ENCODE data around the gene C9orf153.

C9orf153 gene

DNA sequence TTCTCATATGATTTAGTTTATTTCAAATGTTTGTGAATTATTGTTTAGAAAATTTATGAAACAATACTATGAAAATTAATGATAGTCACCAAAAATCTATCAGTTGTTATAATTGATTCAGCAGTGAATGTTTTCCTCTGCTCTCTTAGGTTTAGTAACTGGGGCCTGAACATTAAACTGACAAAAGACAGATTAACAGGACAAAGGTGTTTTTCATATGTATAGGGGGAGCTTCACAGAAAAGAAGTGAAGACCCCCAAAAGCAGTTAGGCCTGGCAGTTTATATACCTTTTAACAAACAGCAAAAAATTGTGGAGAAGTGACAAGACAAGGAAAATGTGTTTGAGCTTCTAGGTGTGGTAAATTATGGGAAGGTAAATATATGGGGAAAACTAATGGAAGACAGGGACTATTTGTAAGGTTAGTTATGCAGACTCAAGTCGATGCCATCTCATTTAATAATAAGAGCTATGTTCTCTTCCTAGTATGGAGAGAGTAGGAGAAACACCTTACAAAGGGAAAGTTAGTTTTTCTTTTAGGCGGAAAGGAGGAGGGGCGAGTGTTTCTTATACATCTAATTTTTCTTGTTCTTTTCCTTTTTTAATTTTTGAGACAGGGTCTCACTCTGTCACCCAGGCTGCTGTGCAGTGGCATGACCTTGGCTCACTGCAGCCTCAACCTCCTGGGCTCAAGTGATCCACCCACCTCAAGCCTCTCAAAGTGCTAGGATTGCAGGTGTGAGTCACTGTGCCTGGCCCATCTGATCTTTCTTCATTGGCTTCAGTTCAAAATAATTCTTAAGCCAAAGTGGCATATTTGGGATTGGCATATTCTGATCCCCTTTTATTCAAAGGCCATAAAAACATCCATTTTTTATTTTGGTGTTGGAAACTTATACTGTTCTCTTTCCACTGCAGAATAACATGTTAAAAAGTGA is 77.8 kb downstream of the C9orf153 start:
- no peaks in the 10 kb centered on the region for H3K36me3 ChIP-seq (replicated peaks in 1 of 2; ENCODE audit: control insufficient read depth in 2 of 2, insufficient read depth in 2 of 2, low read length in 2 of 2)
- no CpG with 5 or more reads among the region's 3 CpGs for WGBS, 2 donors (ENCODE audit: extremely low coverage in 2 of 2, insufficient read length in 2 of 2, insufficient replicate concordance in 1 of 2)
- peaks cover 0 to 4% of the 10 kb centered on the region in 2 donors for H3K4me1 ChIP-seq (ENCODE audit: control insufficient read depth in 2 of 2, insufficient read depth in 1 of 2, low read depth in 1 of 2, low read length in 2 of 2)
- no peak overlapping the region for H3K4me3 ChIP-seq (ENCODE audit: low read length in 2 of 2)
- no peak for DNase-seq (ENCODE audit: low spot score)
- H3K4me2 ChIP-seq (ENCODE audit: insufficient read depth, low read length, poor library complexity, severe bottlenecking), result no peak overlapping the region
- no peak overlapping the region for H2AFZ ChIP-seq (ENCODE audit: low read length)
- no peak overlapping the region for H3K14ac ChIP-seq (ENCODE audit: low read length)
- H3K18ac ChIP-seq (ENCODE audit: low read length), result no peak overlapping the region
- H2AK5ac ChIP-seq (ENCODE audit: low read depth, low read length), result no peak overlapping the region
- no peak overlapping the region for H4K91ac ChIP-seq (ENCODE audit: low read depth, low read length, poor library complexity)
- H2BK120ac ChIP-seq (ENCODE audit: low read depth, low read length), result no peak overlapping the region
- no peaks in the 10 kb centered on the region for H3K9me3 ChIP-seq (replicated peaks in 1 of 2; ENCODE audit: control insufficient read depth in 2 of 2, insufficient read depth in 1 of 2, low read depth in 1 of 2, low read length in 2 of 2)
- H2BK12ac ChIP-seq (ENCODE audit: low read length), result no peak overlapping the region
- H2BK15ac ChIP-seq (ENCODE audit: low read length), result no peak overlapping the region
- no peak overlapping the region for H2BK5ac ChIP-seq (ENCODE audit: low read length)
- H3K9ac ChIP-seq (ENCODE audit: low read depth, low read length, poor library complexity), result no peak overlapping the region
- H3K27ac ChIP-seq (replicated peaks; ENCODE audit: low read length), result no peak overlapping the region
- H4K8ac ChIP-seq (ENCODE audit: low read depth, low read length), result no peak overlapping the region
- no peaks in the 10 kb centered on the region for H3K79me1 ChIP-seq (ENCODE audit: low read depth, low read length)
- no peaks in the 10 kb centered on the region for H3K27me3 ChIP-seq (ENCODE audit: control insufficient read depth in 3 of 3, insufficient read depth in 3 of 3, low read depth in 1 of 3, low read length in 3 of 3)
- H3K23ac ChIP-seq (ENCODE audit: low read depth, low read length, poor library complexity), result no peak overlapping the region
- no peak overlapping the region for H3K4ac ChIP-seq (ENCODE audit: low read length)

DNA sequence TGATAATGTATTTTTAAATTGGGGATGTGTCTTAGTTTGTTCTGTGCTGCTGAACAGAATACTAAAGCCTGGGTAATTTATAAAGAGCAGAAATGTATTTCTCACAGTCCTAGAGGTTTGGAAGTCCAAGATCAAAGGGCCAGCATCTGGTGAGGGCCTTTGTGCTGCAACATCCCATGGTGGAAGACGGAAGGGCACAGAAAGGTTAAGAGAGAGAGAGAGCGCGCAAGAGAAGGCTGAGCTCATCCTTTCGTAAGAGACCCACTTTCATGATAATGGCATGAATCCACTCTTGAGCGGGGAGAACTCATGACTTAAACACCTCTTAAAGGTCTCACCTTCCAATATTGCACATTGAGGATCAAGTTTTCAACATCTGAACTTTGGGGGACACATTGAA is 81.0 kb downstream of the C9orf153 start:
- peaks cover 0 to 4% of the 10 kb centered on the region in 2 donors for H3K4me1 ChIP-seq (ENCODE audit: control insufficient read depth in 2 of 2, insufficient read depth in 1 of 2, low read depth in 1 of 2, low read length in 2 of 2)
- H2BK15ac ChIP-seq (ENCODE audit: low read length), result no peak overlapping the region
- no peaks in the 10 kb centered on the region for H3K27me3 ChIP-seq (ENCODE audit: control insufficient read depth in 3 of 3, insufficient read depth in 3 of 3, low read depth in 1 of 3, low read length in 3 of 3)
- no peaks in the 10 kb centered on the region for H3K79me1 ChIP-seq (ENCODE audit: low read depth, low read length)
- no peaks in the 10 kb centered on the region for H3K36me3 ChIP-seq (replicated peaks in 1 of 2; ENCODE audit: control insufficient read depth in 2 of 2, insufficient read depth in 2 of 2, low read length in 2 of 2)
- H2AK5ac ChIP-seq (ENCODE audit: low read depth, low read length), result no peak overlapping the region
- H2BK5ac ChIP-seq (ENCODE audit: low read length), result no peak overlapping the region
- no peak overlapping the region for H3K18ac ChIP-seq (ENCODE audit: low read length)
- no peak overlapping the region for H4K8ac ChIP-seq (ENCODE audit: low read depth, low read length)
- no peaks in the 10 kb centered on the region for H3K9me3 ChIP-seq (replicated peaks in 1 of 2; ENCODE audit: control insufficient read depth in 2 of 2, insufficient read depth in 1 of 2, low read depth in 1 of 2, low read length in 2 of 2)
- H3K4ac ChIP-seq (ENCODE audit: low read length), result no peak overlapping the region
- no peak overlapping the region for H3K9ac ChIP-seq (ENCODE audit: low read depth, low read length, poor library complexity)
- no peak overlapping the region for H2BK120ac ChIP-seq (ENCODE audit: low read depth, low read length)
- DNase-seq (ENCODE audit: low spot score), result no peak
- WGBS, 2 donors (ENCODE audit: extremely low coverage in 2 of 2, insufficient read length in 2 of 2, insufficient replicate concordance in 1 of 2), result no CpG with 5 or more reads among the region's 5 CpGs
- H3K4me2 ChIP-seq (ENCODE audit: insufficient read depth, low read length, poor library complexity, severe bottlenecking), result no peak overlapping the region
- H3K23ac ChIP-seq (ENCODE audit: low read depth, low read length, poor library complexity), result no peak overlapping the region
- H2BK12ac ChIP-seq (ENCODE audit: low read length), result no peak overlapping the region
- no peak overlapping the region for H3K27ac ChIP-seq (replicated peaks; ENCODE audit: low read length)
- H4K91ac ChIP-seq (ENCODE audit: low read depth, low read length, poor library complexity), result no peak overlapping the region
- H3K14ac ChIP-seq (ENCODE audit: low read length), result no peak overlapping the region
- H3K4me3 ChIP-seq (ENCODE audit: low read length in 2 of 2), result no peak overlapping the region
- no peak overlapping the region for H2AFZ ChIP-seq (ENCODE audit: low read length)

DNA sequence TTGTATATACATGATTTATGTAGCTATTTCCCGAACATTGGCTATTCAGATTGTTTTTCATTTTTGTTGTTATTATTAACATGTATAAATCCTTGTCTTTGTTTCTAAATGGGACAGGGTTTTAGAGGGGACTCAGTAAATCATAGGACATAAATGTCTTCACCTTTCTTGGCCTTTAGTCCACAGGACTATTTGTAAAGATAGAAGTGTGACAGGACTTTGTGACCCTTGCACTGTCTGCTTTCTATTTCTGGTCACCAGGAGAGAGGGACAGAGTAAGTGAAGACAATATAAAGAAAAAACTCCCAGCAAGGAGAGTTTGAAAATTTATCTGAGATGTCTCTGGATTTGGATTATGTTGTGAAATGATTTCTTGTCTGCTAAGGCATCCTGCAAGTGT is 81.5 kb downstream of the C9orf153 start:
- no peak overlapping the region for H4K91ac ChIP-seq (ENCODE audit: low read depth, low read length, poor library complexity)
- H2BK5ac ChIP-seq (ENCODE audit: low read length), result no peak overlapping the region
- no peak overlapping the region for H3K18ac ChIP-seq (ENCODE audit: low read length)
- H3K27me3 ChIP-seq (ENCODE audit: control insufficient read depth in 3 of 3, insufficient read depth in 3 of 3, low read depth in 1 of 3, low read length in 3 of 3), result no peaks in the 10 kb centered on the region
- no peak overlapping the region for H3K4me3 ChIP-seq (ENCODE audit: low read length in 2 of 2)
- no peak overlapping the region for H3K4ac ChIP-seq (ENCODE audit: low read length)
- H3K4me1 ChIP-seq (ENCODE audit: control insufficient read depth in 2 of 2, insufficient read depth in 1 of 2, low read depth in 1 of 2, low read length in 2 of 2), result peaks cover 0 to 4% of the 10 kb centered on the region in 2 donors
- H2BK15ac ChIP-seq (ENCODE audit: low read length), result no peak overlapping the region
- H2AK5ac ChIP-seq (ENCODE audit: low read depth, low read length), result no peak overlapping the region
- no CpG with 5 or more reads among the region's 1 CpG for WGBS, 2 donors (ENCODE audit: extremely low coverage in 2 of 2, insufficient read length in 2 of 2, insufficient replicate concordance in 1 of 2)
- no peak for DNase-seq (ENCODE audit: low spot score)
- no peak overlapping the region for H3K4me2 ChIP-seq (ENCODE audit: insufficient read depth, low read length, poor library complexity, severe bottlenecking)
- no peak overlapping the region for H4K8ac ChIP-seq (ENCODE audit: low read depth, low read length)
- no peak overlapping the region for H3K9ac ChIP-seq (ENCODE audit: low read depth, low read length, poor library complexity)
- no peak overlapping the region for H2AFZ ChIP-seq (ENCODE audit: low read length)
- H3K23ac ChIP-seq (ENCODE audit: low read depth, low read length, poor library complexity), result no peak overlapping the region
- H3K79me1 ChIP-seq (ENCODE audit: low read depth, low read length), result no peaks in the 10 kb centered on the region
- no peaks in the 10 kb centered on the region for H3K9me3 ChIP-seq (replicated peaks in 1 of 2; ENCODE audit: control insufficient read depth in 2 of 2, insufficient read depth in 1 of 2, low read depth in 1 of 2, low read length in 2 of 2)
- H2BK120ac ChIP-seq (ENCODE audit: low read depth, low read length), result no peak overlapping the region
- no peaks in the 10 kb centered on the region for H3K36me3 ChIP-seq (replicated peaks in 1 of 2; ENCODE audit: control insufficient read depth in 2 of 2, insufficient read depth in 2 of 2, low read length in 2 of 2)
- no peak overlapping the region for H3K27ac ChIP-seq (replicated peaks; ENCODE audit: low read length)
- H3K14ac ChIP-seq (ENCODE audit: low read length), result no peak overlapping the region
- H2BK12ac ChIP-seq (ENCODE audit: low read length), result no peak overlapping the region

DNA sequence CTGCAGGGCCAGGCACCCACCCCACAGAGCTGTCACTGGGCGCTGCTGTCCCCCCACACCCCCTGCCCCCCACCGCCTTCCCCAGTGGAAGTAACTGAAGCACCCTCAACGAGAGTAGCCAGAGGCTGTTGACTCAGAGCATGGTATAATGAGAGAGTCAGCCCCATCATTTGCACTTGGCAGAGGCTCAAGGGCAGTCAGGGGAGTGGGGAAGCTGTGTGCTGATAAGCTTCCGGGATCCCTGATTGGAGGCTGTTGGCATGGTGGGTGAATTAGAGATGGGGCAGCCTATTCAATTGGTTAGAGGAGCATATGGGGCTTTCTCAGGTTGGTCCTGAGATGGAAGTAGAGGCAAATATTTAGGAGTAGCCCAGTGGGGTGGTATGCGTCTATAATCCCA is 83.0 kb downstream of the C9orf153 start:
- Histone ChIP-seq H3K18ac (ENCODE audit: low read length) (no peak overlapping the region), H2BK12ac (ENCODE audit: low read length) (no peak overlapping the region), H3K27me3 (ENCODE audit: control insufficient read depth in 3 of 3, insufficient read depth in 3 of 3, low read depth in 1 of 3, low read length in 3 of 3) (no peaks in the 10 kb centered on the region), H2BK120ac (ENCODE audit: low read depth, low read length) (no peak overlapping the region), H4K8ac (ENCODE audit: low read depth, low read length) (no peak overlapping the region), H3K4me3 (ENCODE audit: low read length in 2 of 2) (no peak overlapping the region), H3K4me1 (ENCODE audit: control insufficient read depth in 2 of 2, insufficient read depth in 1 of 2, low read depth in 1 of 2, low read length in 2 of 2) (peaks cover 0 to 4% of the 10 kb centered on the region in 2 donors), H2AK5ac (ENCODE audit: low read depth, low read length) (no peak overlapping the region), H3K79me1 (ENCODE audit: low read depth, low read length) (no peaks in the 10 kb centered on the region), H3K14ac (ENCODE audit: low read length) (no peak overlapping the region), H3K36me3 (replicated peaks in 1 of 2; ENCODE audit: control insufficient read depth in 2 of 2, insufficient read depth in 2 of 2, low read length in 2 of 2) (no peaks in the 10 kb centered on the region), H3K9me3 (replicated peaks in 1 of 2; ENCODE audit: control insufficient read depth in 2 of 2, insufficient read depth in 1 of 2, low read depth in 1 of 2, low read length in 2 of 2) (no peaks in the 10 kb centered on the region), H2BK5ac (ENCODE audit: low read length) (no peak overlapping the region), H3K9ac (ENCODE audit: low read depth, low read length, poor library complexity) (no peak overlapping the region), H2AFZ (ENCODE audit: low read length) (no peak overlapping the region), H3K23ac (ENCODE audit: low read depth, low read length, poor library complexity) (no peak overlapping the region), H4K91ac (ENCODE audit: low read depth, low read length, poor library complexity) (no peak overlapping the region), H2BK15ac (ENCODE audit: low read length) (no peak overlapping the region), H3K27ac (replicated peaks; ENCODE audit: low read length) (no peak overlapping the region), H3K4ac (ENCODE audit: low read length) (no peak overlapping the region), H3K4me2 (ENCODE audit: insufficient read depth, low read length, poor library complexity, severe bottlenecking) (no peak overlapping the region)
- WGBS, 2 donors (ENCODE audit: extremely low coverage in 2 of 2, insufficient read length in 2 of 2, insufficient replicate concordance in 1 of 2), result no CpG with 5 or more reads among the region's 5 CpGs
- no peak for DNase-seq (ENCODE audit: low spot score)

All from neuronal stem cell (in vitro differentiated cells).